Measurements from ENCODE around the gene B4GALT1. TPM values are rescaled to one million over a fixed set of nuclear protein-coding genes. Genes with fewer than 3 reads are reported as not detected.

Gene B4GALT1
- total and polyA plus RNA-seq, 2 of the 8 experiments (the other 6 are each of a cell fraction or from before 2014, with no cell fraction given): 12.8 to 18.2 TPM

GRCh38 chr9:33102551-33103210, 64.5 kb downstream of the B4GALT1 start (continued):
- TF ChIP-seq CTCF (IDR thresholded peaks at IDR 0.05; ENCODE audit: control extremely low read depth in 1 of 3, insufficient read depth in 1 of 3, low read depth in 1 of 3, low read length in 3 of 3) (no peak), SP1 (IDR thresholded peaks at IDR 0.05; ENCODE audit: low read depth, low read length) (no peak), CHD1 (IDR thresholded peaks at IDR 0.05; ENCODE audit: low read depth, low read length) (no peak), EGR1 (IDR thresholded peaks at IDR 0.05; ENCODE audit: borderline replicate concordance, low read depth, low read length) (no peak), EZH2 (IDR thresholded peaks at IDR 0.05; ENCODE audit: low read depth, low read length, severe bottlenecking) (no peak), KDM4A (IDR thresholded peaks at IDR 0.05; ENCODE audit: low read depth, low read length, severe bottlenecking) (no peak), BACH1 (IDR thresholded peaks at IDR 0.05; ENCODE audit: low read length) (no peak), POLR2A (IDR thresholded peaks at IDR 0.05; ENCODE audit: control extremely low read depth in 1 of 2, low read depth in 2 of 2, low read length in 2 of 2) (no peak), CHD2 (IDR thresholded peaks at IDR 0.05; ENCODE audit: low read length) (no peak), CBX5 (IDR thresholded peaks at IDR 0.05; ENCODE audit: low read depth, low read length) (no peak), SIRT6 (IDR thresholded peaks at IDR 0.05; ENCODE audit: low read length) (no peak), PHF8 (conservative IDR thresholded peaks at IDR 0.05; ENCODE audit: low read depth, low read length) (no peak)
